ENCODE data around the gene RIPPLY1.

RIPPLY1 gene

DNA sequence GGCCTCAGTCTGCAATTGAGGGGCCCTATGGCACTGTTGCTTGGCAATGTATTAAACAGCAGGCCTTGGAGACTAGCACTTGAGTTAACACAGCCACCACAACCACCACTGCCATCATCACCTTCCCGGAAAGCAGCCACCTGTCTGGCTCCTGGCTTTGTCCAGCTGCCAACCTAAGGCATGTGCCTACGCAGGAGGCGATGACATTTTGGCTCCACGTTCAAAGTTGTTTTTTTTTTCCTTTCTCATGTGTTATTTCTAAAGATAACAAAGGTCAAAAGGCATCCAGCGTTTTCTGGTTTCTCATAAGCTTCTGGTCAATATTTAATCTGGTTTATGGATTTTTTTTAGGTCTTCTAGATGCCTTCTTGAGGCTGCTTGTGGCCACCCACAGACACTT, 24.6 kb upstream of the RIPPLY1 start:
- TF ChIP-seq, protein P1, sequence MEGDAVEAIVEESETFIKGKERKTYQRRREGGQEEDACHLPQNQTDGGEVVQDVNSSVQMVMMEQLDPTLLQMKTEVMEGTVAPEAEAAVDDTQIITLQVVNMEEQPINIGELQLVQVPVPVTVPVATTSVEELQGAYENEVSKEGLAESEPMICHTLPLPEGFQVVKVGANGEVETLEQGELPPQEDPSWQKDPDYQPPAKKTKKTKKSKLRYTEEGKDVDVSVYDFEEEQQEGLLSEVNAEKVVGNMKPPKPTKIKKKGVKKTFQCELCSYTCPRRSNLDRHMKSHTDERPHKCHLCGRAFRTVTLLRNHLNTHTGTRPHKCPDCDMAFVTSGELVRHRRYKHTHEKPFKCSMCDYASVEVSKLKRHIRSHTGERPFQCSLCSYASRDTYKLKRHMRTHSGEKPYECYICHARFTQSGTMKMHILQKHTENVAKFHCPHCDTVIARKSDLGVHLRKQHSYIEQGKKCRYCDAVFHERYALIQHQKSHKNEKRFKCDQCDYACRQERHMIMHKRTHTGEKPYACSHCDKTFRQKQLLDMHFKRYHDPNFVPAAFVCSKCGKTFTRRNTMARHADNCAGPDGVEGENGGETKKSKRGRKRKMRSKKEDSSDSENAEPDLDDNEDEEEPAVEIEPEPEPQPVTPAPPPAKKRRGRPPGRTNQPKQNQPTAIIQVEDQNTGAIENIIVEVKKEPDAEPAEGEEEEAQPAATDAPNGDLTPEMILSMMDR (IDR thresholded peaks at IDR 0.05), result no peak
- Histone ChIP-seq H3K36me3 (no peaks in the 10 kb centered on the region), H3K4me3 (ENCODE audit: low read depth in 1 of 2, low read length in 1 of 2) (no peak overlapping the region), H3K4me1 (ENCODE audit: control insufficient read depth in 1 of 2, insufficient read depth in 1 of 2, low read depth in 1 of 2, low read length in 1 of 2) (no peaks in the 10 kb centered on the region), H3K27ac (no peak overlapping the region), H3K9me3 (no peaks in the 10 kb centered on the region), H3K27me3 (no peaks in the 10 kb centered on the region)

DNA sequence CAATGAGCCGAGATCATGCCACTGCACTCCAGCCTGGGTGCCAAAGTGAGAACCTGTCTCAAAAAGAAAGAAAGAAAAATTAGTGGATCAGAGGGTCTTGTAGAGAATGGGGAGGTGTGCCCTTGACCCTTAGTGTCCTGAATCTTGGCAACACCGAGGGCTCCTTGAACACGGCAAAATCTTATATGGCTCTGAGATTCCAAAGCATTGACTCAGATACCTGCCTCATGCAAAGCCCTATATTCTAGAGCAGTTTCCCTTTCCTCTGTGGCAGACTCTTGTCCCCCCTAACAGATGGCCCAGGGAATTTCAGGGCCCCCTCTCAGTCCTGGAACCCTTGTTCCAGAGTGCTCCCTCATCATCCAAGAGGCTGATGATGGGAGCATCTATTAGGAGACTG, 23.9 kb upstream of the RIPPLY1 start:
- H3K27me3 ChIP-seq, result no peaks in the 10 kb centered on the region
- H3K36me3 ChIP-seq, result no peaks in the 10 kb centered on the region
- no peaks in the 10 kb centered on the region for H3K4me1 ChIP-seq (ENCODE audit: control insufficient read depth in 1 of 2, insufficient read depth in 1 of 2, low read depth in 1 of 2, low read length in 1 of 2)
- H3K9me3 ChIP-seq, result no peaks in the 10 kb centered on the region
- TF ChIP-seq, protein P1 (IDR thresholded peaks at IDR 0.05), result no peak
- H3K27ac ChIP-seq, result no peak overlapping the region
- no peak overlapping the region for H3K4me3 ChIP-seq (ENCODE audit: low read depth in 1 of 2, low read length in 1 of 2)

DNA sequence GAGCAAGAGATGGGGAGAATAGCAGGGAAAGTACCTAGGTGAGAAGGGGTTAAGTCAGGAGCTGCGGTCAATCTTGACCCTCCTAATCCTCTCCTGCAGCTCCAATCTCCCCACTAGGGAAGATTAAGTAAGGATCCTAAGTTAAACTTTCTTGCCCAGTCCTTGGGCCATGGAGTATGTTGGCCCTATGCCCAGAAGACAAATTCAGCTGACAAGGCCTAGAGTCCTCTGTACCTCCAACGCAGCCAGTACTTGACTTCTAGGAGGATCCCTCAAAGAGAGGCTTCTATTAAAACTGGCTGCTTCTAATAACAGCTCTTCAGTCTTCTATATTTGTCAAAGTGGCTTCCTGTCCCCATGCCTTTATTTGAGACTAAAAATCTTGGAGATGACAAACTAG, 18.5 kb upstream of the RIPPLY1 start:
- Histone ChIP-seq H3K27ac (no peak overlapping the region), H3K9me3 (no peaks in the 10 kb centered on the region), H3K27me3 (peaks cover under 1% of the 10 kb centered on the region), H3K36me3 (no peaks in the 10 kb centered on the region), H3K4me1 (ENCODE audit: control insufficient read depth in 1 of 2, insufficient read depth in 1 of 2, low read depth in 1 of 2, low read length in 1 of 2) (no peaks in the 10 kb centered on the region), H3K4me3 (ENCODE audit: low read depth in 1 of 2, low read length in 1 of 2) (no peak overlapping the region)
- TF ChIP-seq, protein P1 (IDR thresholded peaks at IDR 0.05), result no peak

DNA sequence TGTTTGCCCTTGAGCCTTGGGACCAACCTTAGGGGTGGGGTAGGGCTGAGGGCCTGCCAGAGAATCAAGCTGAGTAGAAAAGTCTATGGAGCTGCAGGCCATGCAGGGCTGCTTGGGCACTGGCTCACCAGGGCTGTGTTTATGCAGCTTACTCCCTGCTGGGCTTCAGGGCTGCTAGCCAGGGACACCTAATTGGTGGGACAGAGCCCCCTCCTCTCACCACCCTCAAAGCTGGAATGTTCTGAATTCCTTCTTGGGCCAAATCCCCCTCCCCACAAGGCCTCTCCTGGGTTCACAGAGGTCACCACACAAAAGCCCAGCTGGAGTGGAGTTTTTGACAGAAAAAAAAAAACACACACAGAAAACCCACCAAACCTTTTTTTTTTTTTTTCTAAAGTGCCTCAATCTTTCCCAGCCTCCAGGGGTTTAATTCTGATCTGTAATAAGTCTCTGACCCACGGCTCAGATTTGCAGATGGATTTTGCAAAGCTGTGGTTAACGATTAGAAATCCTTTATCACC, 16.9 kb upstream of the RIPPLY1 start, which contains the start of gene CLDN2:
Gene CLDN2 (plus strand): TSS at position 471 of the 521 bp plus-strand sequence. CDS start 7,827 bp downstream, outside the sequence.
- Histone ChIP-seq H3K27me3 (peaks cover 8% of the 10 kb centered on the region), H3K4me1 (ENCODE audit: control insufficient read depth in 1 of 2, insufficient read depth in 1 of 2, low read depth in 1 of 2, low read length in 1 of 2) (no peaks in the 10 kb centered on the region), H3K4me3 (ENCODE audit: low read depth in 1 of 2, low read length in 1 of 2) (no peak within 1 kb of the TSS), H3K9me3 (no peaks in the 10 kb centered on the region), H3K36me3 (no peaks in the 10 kb centered on the region), H3K27ac (no peak within 1 kb of the TSS)
- TF ChIP-seq, protein P1 (IDR thresholded peaks at IDR 0.05), result no peak

DNA sequence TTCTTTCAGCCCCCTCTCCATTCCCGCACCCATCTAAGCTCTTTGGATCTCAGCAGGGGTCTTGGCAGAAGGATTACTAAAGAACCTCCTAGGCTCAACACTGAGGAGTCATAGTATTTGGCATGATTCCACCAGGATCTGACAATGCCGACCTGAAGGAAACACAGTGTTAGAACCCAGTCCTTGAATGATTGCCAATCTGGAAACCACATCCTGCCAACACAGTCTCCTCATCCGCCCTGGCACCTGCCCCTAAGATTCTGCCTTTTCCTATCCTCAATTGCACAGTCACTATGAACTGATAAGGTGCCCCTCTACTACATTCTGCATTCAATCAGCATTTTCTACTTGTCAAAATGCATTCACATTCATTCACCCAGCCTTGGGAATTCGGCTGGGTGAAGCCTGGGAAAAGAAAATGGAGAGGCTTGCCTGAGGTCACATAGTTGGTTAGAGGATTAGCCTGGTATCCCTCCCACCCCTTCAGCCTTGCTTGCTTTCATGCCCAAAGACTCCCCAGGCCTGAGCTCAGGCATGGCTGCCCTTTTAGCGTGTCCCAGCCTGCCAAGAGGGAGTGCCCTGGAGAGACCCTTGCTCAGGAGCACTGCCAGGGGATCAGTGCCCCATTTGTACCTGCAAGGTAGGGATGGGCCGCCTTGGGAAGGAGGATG, 14.8 kb upstream of the RIPPLY1 start:
- no peak overlapping the region for H3K27ac ChIP-seq
- no peaks in the 10 kb centered on the region for H3K9me3 ChIP-seq
- TF ChIP-seq, protein P1 (IDR thresholded peaks at IDR 0.05), result no peak
- no peaks in the 10 kb centered on the region for H3K4me1 ChIP-seq (ENCODE audit: control insufficient read depth in 1 of 2, insufficient read depth in 1 of 2, low read depth in 1 of 2, low read length in 1 of 2)
- no peaks in the 10 kb centered on the region for H3K36me3 ChIP-seq
- H3K27me3 ChIP-seq, result peaks cover 9% of the 10 kb centered on the region
- no peak overlapping the region for H3K4me3 ChIP-seq (ENCODE audit: low read depth in 1 of 2, low read length in 1 of 2)
